HEK293 (cell line): ENCODE data around the gene PBX3.

Experiments used
- CTCF ChIA-PET: fragments of 350-600 bp; formaldehyde crosslinking; extraction: SDS; loops from one replicate; lab custom pipeline; 2021; ENCODE audit warnings: antibody characterized with exemption; lab: Yijun Ruan, JAX
- POLR2A ChIA-PET: fragments of 300-600 bp; formaldehyde crosslinking; extraction: SDS; loops from one replicate; lab custom pipeline; 2020; ENCODE audit warnings: antibody characterized with exemption, inconsistent platforms; lab: Yijun Ruan, JAX
- H3K27ac ChIP-seq: fragments of 200-500 bp; sonication (Bioruptor generic); 2 replicates; pipeline ENCODE4 v1.5.1; 2014; ENCODE audit warnings: low read depth, low read length, control low read depth, inconsistent platforms; ENCODE audit errors: extremely low read depth
- H3K36me3 ChIP-seq, 2 experiments: fragments of 200-500 bp in 1 of 2; sonication (Bioruptor generic) in 1 of 2; 1 replicate in 1 of 2; 2 replicates in 1 of 2; pipeline ENCODE4 v1.5.1; 2014 to 2017; ENCODE audit warnings: inconsistent platforms in 2 of 2, low read length in 2 of 2; ENCODE audit not compliant: control insufficient read depth in 2 of 2, insufficient read depth in 1 of 2
- H3K4me1 ChIP-seq: fragments of 200-500 bp; sonication (Bioruptor generic); 2 replicates; pipeline ENCODE4 v1.5.1; 2014; ENCODE audit warnings: mild to moderate bottlenecking, low read length, inconsistent platforms; ENCODE audit not compliant: control insufficient read depth, insufficient read depth
- H3K4me3 ChIP-seq: 2 replicates; pipeline ENCODE4 v1.5.1; 2011; ENCODE audit warnings: low read depth, mild to moderate bottlenecking, control low read depth, low read length, moderate library complexity
- H3K9me3 ChIP-seq: fragments of 200-500 bp; sonication (Bioruptor generic); 2 replicates; pipeline ENCODE4 v1.5.1; 2014; ENCODE audit warnings: low read depth, low read length, inconsistent platforms; ENCODE audit not compliant: control insufficient read depth, insufficient read depth
- BCL11B ChIP-seq: fragments of 450-650 bp; formaldehyde crosslinking; IDR thresholded peaks from 2 replicates; pipeline ENCODE4 v1.5.1; 2016; ENCODE audit warnings: low read depth, missing biosample characterization, missing genetic modification characterization
- HIC1 ChIP-seq: fragments of 450-650 bp; formaldehyde crosslinking; IDR thresholded peaks from 2 replicates; pipeline ENCODE4 v1.5.1; 2016; ENCODE audit warnings: missing biosample characterization, missing genetic modification characterization
- IKZF3 ChIP-seq: fragments of 450-650 bp; IDR thresholded peaks from 2 replicates; pipeline ENCODE4 v1.5.0; 2018; ENCODE audit warnings: missing biosample characterization, mild to moderate bottlenecking, missing genetic modification characterization, moderate library complexity
- INSM2 ChIP-seq: fragments of 450-650 bp; formaldehyde crosslinking; IDR thresholded peaks from 2 replicates; pipeline ENCODE4 v1.5.1; 2016; ENCODE audit warnings: missing biosample characterization, missing genetic modification characterization
- KLF8 ChIP-seq: fragments of 450-650 bp; formaldehyde crosslinking; IDR thresholded peaks from 2 replicates; pipeline ENCODE4 v1.5.1; 2016; ENCODE audit warnings: missing biosample characterization, missing genetic modification characterization
- KLF9 ChIP-seq: fragments of 450-650 bp; formaldehyde crosslinking; IDR thresholded peaks from 2 replicates; pipeline ENCODE4 v1.5.1; 2016; ENCODE audit warnings: missing biosample characterization, missing genetic modification characterization, low read depth
- OVOL3 ChIP-seq: fragments of 450-650 bp; formaldehyde crosslinking; IDR thresholded peaks from 2 replicates; pipeline ENCODE4 v1.5.1; 2016; ENCODE audit warnings: missing biosample characterization, missing genetic modification characterization
- PRDM4 ChIP-seq: fragments of 450-650 bp; formaldehyde crosslinking; IDR thresholded peaks from 2 replicates; pipeline ENCODE4 v1.5.1; 2017; ENCODE audit warnings: missing biosample characterization, missing genetic modification characterization
- TRIM28 ChIP-seq: IDR thresholded peaks from 2 replicates; pipeline ENCODE4 v1.6.1; 2011; ENCODE audit warnings: low read length, control low read depth, borderline replicate concordance
- WT1 ChIP-seq: fragments of 450-650 bp; formaldehyde crosslinking; IDR thresholded peaks from 2 replicates; pipeline ENCODE4 v1.5.1; 2016; ENCODE audit warnings: missing biosample characterization, missing genetic modification characterization
- YY1 ChIP-seq: fragments of 450-650 bp; formaldehyde crosslinking; IDR thresholded peaks from 2 replicates; pipeline ENCODE4 v1.5.1; 2018; ENCODE audit warnings: missing biosample characterization, missing genetic modification characterization
- ZBTB17 ChIP-seq: fragments of 450-650 bp; formaldehyde crosslinking; IDR thresholded peaks from 2 replicates; pipeline ENCODE4 v1.5.1; 2016; ENCODE audit warnings: missing biosample characterization, missing genetic modification characterization
- ZBTB49 ChIP-seq: fragments of 450-650 bp; formaldehyde crosslinking; IDR thresholded peaks from 2 replicates; pipeline ENCODE4 v1.5.1; 2016; ENCODE audit warnings: missing biosample characterization, missing genetic modification characterization, low read depth
- ZEB2 ChIP-seq: fragments of 450-650 bp; formaldehyde crosslinking; IDR thresholded peaks from 2 replicates; pipeline ENCODE4 v1.5.1; 2016; ENCODE audit warnings: missing biosample characterization, missing genetic modification characterization
- ZIC2 ChIP-seq: fragments of 450-650 bp; formaldehyde crosslinking; IDR thresholded peaks from 2 replicates; pipeline ENCODE4 v1.5.1; 2016; ENCODE audit warnings: missing biosample characterization, missing genetic modification characterization
- ZNF155 ChIP-seq: fragments of 450-650 bp; formaldehyde crosslinking; IDR thresholded peaks from 2 replicates; pipeline ENCODE4 v1.5.1; 2016; ENCODE audit warnings: missing biosample characterization, missing genetic modification characterization
- ZNF174 ChIP-seq: fragments of 450-650 bp; formaldehyde crosslinking; IDR thresholded peaks from 2 replicates; pipeline ENCODE4 v1.5.0; 2017; ENCODE audit warnings: missing biosample characterization, mild to moderate bottlenecking, missing genetic modification characterization
- ZNF19 ChIP-seq: fragments of 450-650 bp; formaldehyde crosslinking; IDR thresholded peaks from 2 replicates; pipeline ENCODE4; 2016; ENCODE audit warnings: missing biosample characterization, missing genetic modification characterization, low read depth
- ZNF335 ChIP-seq: fragments of 450-650 bp; formaldehyde crosslinking; conservative IDR thresholded peaks from 2 replicates; pipeline ENCODE4 v1.5.1; 2016; ENCODE audit warnings: missing biosample characterization, missing genetic modification characterization
- ZNF473 ChIP-seq: fragments of 450-650 bp; formaldehyde crosslinking; IDR thresholded peaks from 2 replicates; pipeline ENCODE4 v1.5.1; 2017; ENCODE audit warnings: missing biosample characterization, missing genetic modification characterization
- ZNF549 ChIP-seq: fragments of 450-650 bp; IDR thresholded peaks from 2 replicates; pipeline ENCODE4 v1.5.1; 2018; ENCODE audit warnings: missing biosample characterization, missing genetic modification characterization, mild to moderate bottlenecking, inconsistent platforms, moderate library complexity
- ZNF639 ChIP-seq: fragments of 450-650 bp; formaldehyde crosslinking; IDR thresholded peaks from 2 replicates; pipeline ENCODE4 v1.5.1; 2016; ENCODE audit warnings: missing biosample characterization, missing genetic modification characterization
- ZNF677 ChIP-seq: fragments of 450-650 bp; IDR thresholded peaks from 2 replicates; pipeline ENCODE4 v1.5.0; 2018; ENCODE audit warnings: missing biosample characterization, mild to moderate bottlenecking, missing genetic modification characterization, moderate library complexity
- ZNF768 ChIP-seq: fragments of 450-650 bp; formaldehyde crosslinking; IDR thresholded peaks from 2 replicates; pipeline ENCODE4 v1.5.1; 2018; ENCODE audit warnings: missing biosample characterization, mild to moderate bottlenecking, missing genetic modification characterization
- ZNF792 ChIP-seq: fragments of 450-650 bp; formaldehyde crosslinking; IDR thresholded peaks from 2 replicates; pipeline ENCODE4 v1.5.1; 2016; ENCODE audit warnings: missing biosample characterization, missing genetic modification characterization
- ZXDB ChIP-seq: fragments of 450-650 bp; formaldehyde crosslinking; IDR thresholded peaks from 2 replicates; pipeline ENCODE4 v1.5.1; 2016; ENCODE audit warnings: missing biosample characterization, missing genetic modification characterization

Gene PBX3

GRCh38 chr9:125889112-125889475 lies 141.9 kb downstream of the PBX3 start (continued):
- TF ChIP-seq HIC1 (tag by site-specific recombination) (no peak), ZEB2 (tag by site-specific recombination) (0 out of 2 replicates have a peak, but pooled peaks have one; percentile 27), ZNF792 (no peak), ZXDB (tag by site-specific recombination) (0 out of 2 replicates have a peak, but pooled peaks have one; percentile 56), ZBTB17 (peak; percentile 67), WT1 (tag by site-specific recombination) (0 out of 2 replicates have a peak, but pooled peaks have one; percentile 18), OVOL3 (tag by site-specific recombination) (peak; percentile 24; the same call in 1 of the 2 replicates)

- no peaks in the 10 kb centered on the region for H3K36me3 ChIP-seq
- no peaks in the 10 kb centered on the region for H3K9me3 ChIP-seq
- ChIA-PET CTCF (interaction anchor here (0.7 kb wide), 1 partner anchor 477 kb away, joined by 3 read pairs; no protein-coding TSS in a partner anchor), POLR2A (interaction anchor here (1.0 kb wide), 1 partner anchor 144 kb away, joined by 4 read pairs; no protein-coding TSS in a partner anchor)
- H3K4me1 ChIP-seq = peaks cover 44% of the 10 kb centered on the region
- peak overlapping the region; percentile 79 for H3K27ac ChIP-seq
- peak overlapping the region; percentile 56 for H3K4me3 ChIP-seq
- no peak for TF ChIP-seq ZNF155 (tag by site-specific recombination)
- no peak for TF ChIP-seq ZNF549 (tag by site-specific recombination)
- no peak for TF ChIP-seq ZNF19
- 0 out of 2 replicates have a peak, but pooled peaks have one; percentile 17 for TF ChIP-seq KLF8 (tag by site-specific recombination)
- no peak for TF ChIP-seq KLF9 (tag by site-specific recombination)
- TF ChIP-seq ZNF335 (tag by site-specific recombination) = 0 out of 2 replicates have a peak, but pooled peaks have one; percentile 6
- TF ChIP-seq ZNF677 = no peak
- no peak for TF ChIP-seq ZNF473 (tag by site-specific recombination)
- no peak for TF ChIP-seq ZBTB49
- 0 out of 2 replicates have a peak, but pooled peaks have one; percentile 15 for TF ChIP-seq ZIC2
- TF ChIP-seq INSM2 (tag by site-specific recombination) = no peak
- peak; percentile 82; the same call in 1 of the 2 replicates for TF ChIP-seq IKZF3 (tag by site-specific recombination)
- no peak for TF ChIP-seq YY1 (tag by site-specific recombination)
- TF ChIP-seq BCL11B (tag by site-specific recombination) = no peak
- no peak for TF ChIP-seq ZNF639 (tag by site-specific recombination)
- no peak for TF ChIP-seq ZNF768 (tag by site-specific recombination)
- TF ChIP-seq TRIM28 = no peak
- no peak for TF ChIP-seq ZNF174 (tag by site-specific recombination)
- TF ChIP-seq PRDM4 (tag by site-specific recombination) = no peak
These were observed 142.6 kb downstream of the PBX3 start for GRCh38 chr9:125889476-125890419.
